Esophagus muscularis mucosa (tissue), 4 donors: ENCODE results near the gene CARNS1. TPM values are rescaled to one million over a fixed set of nuclear protein-coding genes. Genes with fewer than 3 reads are reported as not detected.

Source experiments
- DNase-seq: peaks from one replicate; pipeline ENCODE4 v3.0.0-alpha.2; 2017; ENCODE audit errors: extremely low spot score
- H3K27ac ChIP-seq, 4 donors: fragments of 200-600 bp; sonication (generic); replicated peaks in 1 of 4; 1 replicate in 3 of 4; 2 replicates in 1 of 4; pipeline ENCODE4 v1.5.1; 2016 to 2019; ENCODE audit warnings: mild to moderate bottlenecking in 1 of 4
- H3K27me3 ChIP-seq, 4 donors: fragments of 200-600 bp; sonication (generic); one replicate each; pipeline versions ENCODE4 v1.5.1 to v1.6.0; 2016 to 2019
- H3K36me3 ChIP-seq, 4 donors: fragments of 200-600 bp; sonication (generic); one replicate each; pipeline ENCODE4 v1.5.1; 2016 to 2019
- H3K4me1 ChIP-seq, 4 donors: fragments of 200-600 bp; sonication (generic); one replicate each; pipeline ENCODE4 v1.5.1; 2016 to 2019
- H3K4me3 ChIP-seq, 4 donors: fragments of 200-600 bp; sonication (generic); 1 replicate in 2 of 4; 2 replicates in 2 of 4; pipeline ENCODE4 v1.5.1; 2016 to 2019; ENCODE audit warnings: mild to moderate bottlenecking in 4 of 4, moderate library complexity in 1 of 4
- H3K9me3 ChIP-seq, 4 donors: fragments of 200-600 bp; sonication (generic); 1 replicate in 3 of 4; 2 replicates in 1 of 4; pipeline ENCODE4 v1.5.1; 2016 to 2019
- CTCF ChIP-seq, 3 experiments: fragments of 200-600 bp in 2 of 3; fragments of 450-650 bp in 1 of 3; sonication (generic) in 2 of 3; IDR thresholded peaks; one replicate each; pipeline ENCODE4 v1.5.1; 2017 to 2019; ENCODE audit warnings: antibody characterized with exemption in 3 of 3, mild to moderate bottlenecking in 2 of 3, moderate library complexity in 1 of 3
- EP300 ChIP-seq: sonication (generic); formaldehyde crosslinking; IDR thresholded peaks from one replicate; pipeline ENCODE4 v1.6.1; 2017; ENCODE audit warnings: antibody characterized with exemption
- POLR2A ChIP-seq: fragments of 450-650 bp; IDR thresholded peaks from one replicate; pipeline ENCODE4 v1.6.1; 2017; ENCODE audit warnings: antibody characterized with exemption, moderate library complexity, mild to moderate bottlenecking, low read depth
- POLR2AphosphoS5 ChIP-seq, 2 donors: sonication (generic); formaldehyde crosslinking; IDR thresholded peaks; one replicate each; pipeline ENCODE4 v1.6.1; 2017; ENCODE audit warnings: antibody characterized with exemption in 2 of 2
- WGBS: methylation state at CpG from one replicate; pipeline ENCODE4 v1.1.5; 2018; 5-methylcytosine and 5-hydroxymethylcytosine counted together
- intact Hi-C: fragments of 100-400 bp; cut with DNase I; formaldehyde crosslinking; loops from one replicate; pipeline ENCODE4 v1.15.1; 2023
- total RNA-seq, 4 donors: library from RNA; depleted of rRNA; stranded (reverse); fragments of >200 nt; gene quantifications; one replicate each; pipeline versions ENCODE4 v1.1.0 to v1.2.1, GENCODE V29; 2016

CARNS1 gene
- total RNA-seq, 4 donors from 2014 or later = 0.83 to 1.9 (median 1.2) TPM

- intact Hi-C loops = no loop called here
- DNase-seq = no peak
- H3K4me1 ChIP-seq = no peaks in the 10 kb centered on the region
- no peaks in the 10 kb centered on the region for H3K9me3 ChIP-seq
- TF ChIP-seq POLR2AphosphoS5 (IDR thresholded peaks at IDR 0.05) (no peak), EP300 (no peak), POLR2A (no peak), CTCF (IDR thresholded peaks at IDR 0.05) (no peak)
- no peaks in the 10 kb centered on the region for H3K36me3 ChIP-seq
- WGBS = 90% methylated on average over 17 of the region's 25 CpGs
- no peaks in the 10 kb centered on the region for H3K27me3 ChIP-seq
- no peak overlapping the region for H3K27ac ChIP-seq
- H3K4me3 ChIP-seq = no peak overlapping the region
Observed at GRCh38 chr11:67450796-67451657, 35.5 kb downstream of the CARNS1 start.

- TF ChIP-seq CTCF (IDR thresholded peaks at IDR 0.05) (no peak), POLR2AphosphoS5 (IDR thresholded peaks at IDR 0.05) (no peak), POLR2A (no peak), EP300 (no peak)
- Histone ChIP-seq H3K4me1 (no peaks in the 10 kb centered on the region), H3K4me3 (no peak overlapping the region), H3K27me3 (no peaks in the 10 kb centered on the region), H3K36me3 (no peaks in the 10 kb centered on the region), H3K27ac (peak overlapping the region in 1 of 4 donors; percentile 40), H3K9me3 (no peaks in the 10 kb centered on the region)
- intact Hi-C loops = no loop called here
- DNase-seq = no peak
- 96% methylated on average over 12 of the region's 14 CpGs for WGBS
Observed at GRCh38 chr11:67451658-67451976, 36.1 kb downstream of the CARNS1 start.

GRCh38 chr11:67452141-67452952 lies 36.9 kb downstream of the CARNS1 start, which contains the start of gene GPR152:
TSS of gene GPR152 (minus strand) at chr11:67452729. CDS start at chr11:67452724, 5 bp downstream.
- DNase-seq = no peak
- H3K4me1 ChIP-seq = no peaks in the 10 kb centered on the region
- H3K9me3 ChIP-seq = no peaks in the 10 kb centered on the region
- no peak for TF ChIP-seq EP300
- no peak for TF ChIP-seq CTCF (IDR thresholded peaks at IDR 0.05)
- TF ChIP-seq POLR2AphosphoS5 (IDR thresholded peaks at IDR 0.05) = no peak
- TF ChIP-seq POLR2A = no peak
- intact Hi-C loops = no loop called here
- 80% methylated on average over 23 of the region's 33 CpGs for WGBS
- H3K4me3 ChIP-seq = peak within 1 kb of the TSS in 1 of 4 donors; percentile 32
- peak within 1 kb of the TSS in 2 of 4 donors; percentile 40 for H3K27ac ChIP-seq
- H3K36me3 ChIP-seq = no peaks in the 10 kb centered on the region
- H3K27me3 ChIP-seq = no peaks in the 10 kb centered on the region

GRCh38 chr11:67453816-67454732 lies 38.6 kb downstream of the CARNS1 start:
- TF ChIP-seq CTCF (IDR thresholded peaks at IDR 0.05) (no peak), EP300 (no peak), POLR2A (no peak), POLR2AphosphoS5 (IDR thresholded peaks at IDR 0.05) (no peak)
- DNase-seq = no peak
- Histone ChIP-seq H3K4me1 (no peaks in the 10 kb centered on the region), H3K36me3 (no peaks in the 10 kb centered on the region), H3K27me3 (no peaks in the 10 kb centered on the region), H3K9me3 (no peaks in the 10 kb centered on the region), H3K27ac (no peak overlapping the region), H3K4me3 (no peak overlapping the region)
- 92% methylated on average over 20 of the region's 21 CpGs for WGBS
- intact Hi-C loops = no loop called here
